ENCODE results near the gene CMSS1.
A peak's percentile ranks its signal among the peaks of the same experiment; 100 is the strongest.

Gene CMSS1

DNA sequence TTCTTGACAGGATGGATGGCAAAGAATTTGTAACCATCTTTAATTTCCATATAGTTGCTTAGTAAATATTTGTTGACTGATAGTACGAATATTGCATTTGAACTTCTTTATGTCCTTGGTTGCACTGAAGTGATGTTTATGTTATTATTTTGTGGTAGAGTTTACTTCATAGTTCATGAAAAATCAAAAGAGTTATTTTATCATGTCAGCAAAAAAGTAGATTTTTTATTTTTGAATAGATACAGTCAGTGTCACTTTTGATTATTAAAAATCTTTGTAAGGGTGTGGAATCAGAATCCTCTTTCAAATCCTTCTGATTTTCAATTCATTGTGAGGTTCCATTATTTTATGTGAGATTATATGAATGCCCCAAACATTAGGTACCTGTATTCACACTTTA lies 261.7 kb downstream of the CMSS1 start:
- Histone ChIP-seq H3K79me2 (ENCODE audit: control insufficient read depth, insufficient read depth, low read length) (no peaks in the 10 kb centered on the region), H3K23ac (ENCODE audit: low read length) (no peak overlapping the region), H3K79me1 (ENCODE audit: low read length) (no peaks in the 10 kb centered on the region), H2BK15ac (replicated peaks; ENCODE audit: low read depth) (no peak overlapping the region), H3K27me3 (ENCODE audit: insufficient read depth, low read length, poor library complexity) (no peaks in the 10 kb centered on the region), H3K18ac (ENCODE audit: low read length) (no peak overlapping the region), H3K4me1 (ENCODE audit: control insufficient read depth, low read depth, low read length) (peaks cover 2% of the 10 kb centered on the region), H3K9ac (ENCODE audit: low read length) (no peak overlapping the region), H3K36me3 (ENCODE audit: control insufficient read depth, insufficient read depth, low read length) (no peaks in the 10 kb centered on the region), H2BK120ac (ENCODE audit: low read depth, low read length) (no peak overlapping the region), H3K4ac (ENCODE audit: low read depth, low read length) (no peak overlapping the region), H4K8ac (ENCODE audit: low read depth, low read length) (no peak overlapping the region), H2BK5ac (ENCODE audit: low read length) (no peak overlapping the region), H3K56ac (ENCODE audit: low read length) (no peak overlapping the region), H4K5ac (ENCODE audit: low read length) (no peak overlapping the region), H2AK5ac (ENCODE audit: low read length) (no peak overlapping the region), H3K27ac (ENCODE audit: low read depth, low read length) (no peak overlapping the region), H3K4me2 (ENCODE audit: low read length) (no peak overlapping the region), H3K4me3 (ENCODE audit: low read length) (no peak overlapping the region)
- WGBS (ENCODE audit: extremely low coverage, insufficient coverage, low lambda C conversion rate): 100% methylated on average over 1 of the region's 1 CpG
- DNase-seq: no peak

GRCh38 chr3:100080573-100080972 lies 262.9 kb downstream of the CMSS1 start:
- Histone ChIP-seq H4K8ac (ENCODE audit: low read depth, low read length) (no peak overlapping the region), H4K5ac (ENCODE audit: low read length) (no peak overlapping the region), H3K27ac (ENCODE audit: low read depth, low read length) (no peak overlapping the region), H3K79me1 (ENCODE audit: low read length) (no peaks in the 10 kb centered on the region), H3K27me3 (ENCODE audit: insufficient read depth, low read length, poor library complexity) (no peaks in the 10 kb centered on the region), H3K4me3 (ENCODE audit: low read length) (no peak overlapping the region), H3K4ac (ENCODE audit: low read depth, low read length) (no peak overlapping the region), H3K4me2 (ENCODE audit: low read length) (no peak overlapping the region), H2AK5ac (ENCODE audit: low read length) (no peak overlapping the region), H2BK120ac (ENCODE audit: low read depth, low read length) (no peak overlapping the region), H3K9ac (ENCODE audit: low read length) (no peak overlapping the region), H3K79me2 (ENCODE audit: control insufficient read depth, insufficient read depth, low read length) (no peaks in the 10 kb centered on the region), H2BK5ac (ENCODE audit: low read length) (no peak overlapping the region), H3K4me1 (ENCODE audit: control insufficient read depth, low read depth, low read length) (peaks cover 2% of the 10 kb centered on the region), H3K36me3 (ENCODE audit: control insufficient read depth, insufficient read depth, low read length) (no peaks in the 10 kb centered on the region), H3K56ac (ENCODE audit: low read length) (no peak overlapping the region), H3K23ac (ENCODE audit: low read length) (no peak overlapping the region), H3K18ac (ENCODE audit: low read length) (no peak overlapping the region), H2BK15ac (replicated peaks; ENCODE audit: low read depth) (peak overlapping the region; percentile 57)
- no CpG with 5 or more reads among the region's 2 CpGs for WGBS (ENCODE audit: extremely low coverage, insufficient coverage, low lambda C conversion rate)
- no peak for DNase-seq

GRCh38 chr3:100081311-100081710 lies 263.6 kb downstream of the CMSS1 start:
- H3K79me2 ChIP-seq (ENCODE audit: control insufficient read depth, insufficient read depth, low read length): no peaks in the 10 kb centered on the region
- no peak overlapping the region for H3K4me2 ChIP-seq (ENCODE audit: low read length)
- H3K27ac ChIP-seq (ENCODE audit: low read depth, low read length): no peak overlapping the region
- H3K27me3 ChIP-seq (ENCODE audit: insufficient read depth, low read length, poor library complexity): no peaks in the 10 kb centered on the region
- DNase-seq: peak; percentile 29
- H3K4me3 ChIP-seq (ENCODE audit: low read length): no peak overlapping the region
- no peak overlapping the region for H2BK5ac ChIP-seq (ENCODE audit: low read length)
- H3K4me1 ChIP-seq (ENCODE audit: control insufficient read depth, low read depth, low read length): peaks cover 2% of the 10 kb centered on the region
- H2BK15ac ChIP-seq (replicated peaks; ENCODE audit: low read depth): no peak overlapping the region
- no peaks in the 10 kb centered on the region for H3K79me1 ChIP-seq (ENCODE audit: low read length)
- H2AK5ac ChIP-seq (ENCODE audit: low read length): no peak overlapping the region
- H3K23ac ChIP-seq (ENCODE audit: low read length): no peak overlapping the region
- WGBS (ENCODE audit: extremely low coverage, insufficient coverage, low lambda C conversion rate): no CpG with 5 or more reads among the region's 1 CpG
- H2BK120ac ChIP-seq (ENCODE audit: low read depth, low read length): no peak overlapping the region
- H3K18ac ChIP-seq (ENCODE audit: low read length): no peak overlapping the region
- H4K5ac ChIP-seq (ENCODE audit: low read length): no peak overlapping the region
- H3K9ac ChIP-seq (ENCODE audit: low read length): no peak overlapping the region
- H3K4ac ChIP-seq (ENCODE audit: low read depth, low read length): no peak overlapping the region
- no peaks in the 10 kb centered on the region for H3K36me3 ChIP-seq (ENCODE audit: control insufficient read depth, insufficient read depth, low read length)
- H4K8ac ChIP-seq (ENCODE audit: low read depth, low read length): no peak overlapping the region
- no peak overlapping the region for H3K56ac ChIP-seq (ENCODE audit: low read length)

DNA sequence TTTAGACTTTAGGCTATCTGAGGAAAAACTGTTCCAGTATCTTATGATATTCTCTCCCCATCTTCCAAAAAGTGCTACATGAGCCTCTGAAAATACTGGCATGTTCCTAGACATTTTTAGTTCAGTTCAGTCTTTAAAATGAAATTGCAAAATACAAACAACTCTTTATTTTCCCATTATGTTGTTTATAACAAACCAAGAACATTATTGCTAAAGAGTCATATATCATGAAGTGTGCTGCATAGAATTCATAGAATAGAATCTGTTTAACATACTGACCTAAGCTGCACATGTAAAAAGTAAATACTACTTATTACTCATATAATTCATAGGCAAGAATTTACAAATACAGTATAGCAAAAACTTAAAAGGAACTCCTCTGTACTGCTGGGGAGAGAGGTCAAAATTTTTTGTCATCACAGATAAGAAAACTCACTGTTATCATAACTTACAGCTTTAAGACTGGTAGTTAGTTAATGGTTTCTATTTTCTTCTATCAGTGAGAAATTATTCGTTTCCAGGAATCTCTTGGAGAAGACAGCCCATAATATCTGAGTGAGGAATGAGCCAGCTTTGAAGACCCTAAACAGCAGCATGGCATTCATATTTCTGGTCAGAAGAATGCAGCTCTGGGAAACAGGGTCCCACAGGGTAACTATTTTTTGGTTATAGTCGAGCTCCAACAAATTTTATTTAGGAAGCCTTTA lies 264.5 kb downstream of the CMSS1 start:
- H3K4me1 ChIP-seq (ENCODE audit: control insufficient read depth, low read depth, low read length): no peaks in the 10 kb centered on the region
- no peaks in the 10 kb centered on the region for H3K36me3 ChIP-seq (ENCODE audit: control insufficient read depth, insufficient read depth, low read length)
- H3K18ac ChIP-seq (ENCODE audit: low read length): no peak overlapping the region
- H3K4me2 ChIP-seq (ENCODE audit: low read length): no peak overlapping the region
- H4K8ac ChIP-seq (ENCODE audit: low read depth, low read length): no peak overlapping the region
- H2AK5ac ChIP-seq (ENCODE audit: low read length): no peak overlapping the region
- no peaks in the 10 kb centered on the region for H3K79me1 ChIP-seq (ENCODE audit: low read length)
- no peak overlapping the region for H2BK5ac ChIP-seq (ENCODE audit: low read length)
- H2BK15ac ChIP-seq (replicated peaks; ENCODE audit: low read depth): no peak overlapping the region
- no peak for DNase-seq
- H3K9ac ChIP-seq (ENCODE audit: low read length): no peak overlapping the region
- no peak overlapping the region for H2BK120ac ChIP-seq (ENCODE audit: low read depth, low read length)
- H3K4me3 ChIP-seq (ENCODE audit: low read length): no peak overlapping the region
- H3K56ac ChIP-seq (ENCODE audit: low read length): no peak overlapping the region
- H3K23ac ChIP-seq (ENCODE audit: low read length): no peak overlapping the region
- H3K4ac ChIP-seq (ENCODE audit: low read depth, low read length): no peak overlapping the region
- no CpG with 5 or more reads among the region's 2 CpGs for WGBS (ENCODE audit: extremely low coverage, insufficient coverage, low lambda C conversion rate)
- H3K27ac ChIP-seq (ENCODE audit: low read depth, low read length): no peak overlapping the region
- H3K79me2 ChIP-seq (ENCODE audit: control insufficient read depth, insufficient read depth, low read length): no peaks in the 10 kb centered on the region
- H3K27me3 ChIP-seq (ENCODE audit: insufficient read depth, low read length, poor library complexity): no peaks in the 10 kb centered on the region
- H4K5ac ChIP-seq (ENCODE audit: low read length): no peak overlapping the region

- no peaks in the 10 kb centered on the region for H3K36me3 ChIP-seq (ENCODE audit: control insufficient read depth, insufficient read depth, low read length)
- H3K79me1 ChIP-seq (ENCODE audit: low read length): no peaks in the 10 kb centered on the region
- WGBS (ENCODE audit: extremely low coverage, insufficient coverage, low lambda C conversion rate): no CpG with 5 or more reads among the region's 1 CpG
- no peak overlapping the region for H3K18ac ChIP-seq (ENCODE audit: low read length)
- no peaks in the 10 kb centered on the region for H3K27me3 ChIP-seq (ENCODE audit: insufficient read depth, low read length, poor library complexity)
- no peak overlapping the region for H3K23ac ChIP-seq (ENCODE audit: low read length)
- no peak overlapping the region for H2BK15ac ChIP-seq (replicated peaks; ENCODE audit: low read depth)
- no peak overlapping the region for H4K5ac ChIP-seq (ENCODE audit: low read length)
- H3K4me2 ChIP-seq (ENCODE audit: low read length): no peak overlapping the region
- H3K4me3 ChIP-seq (ENCODE audit: low read length): no peak overlapping the region
- no peaks in the 10 kb centered on the region for H3K4me1 ChIP-seq (ENCODE audit: control insufficient read depth, low read depth, low read length)
- H2AK5ac ChIP-seq (ENCODE audit: low read length): no peak overlapping the region
- H3K9ac ChIP-seq (ENCODE audit: low read length): no peak overlapping the region
- no peak overlapping the region for H3K4ac ChIP-seq (ENCODE audit: low read depth, low read length)
- no peak for DNase-seq
- no peak overlapping the region for H3K56ac ChIP-seq (ENCODE audit: low read length)
- no peak overlapping the region for H4K8ac ChIP-seq (ENCODE audit: low read depth, low read length)
- H2BK120ac ChIP-seq (ENCODE audit: low read depth, low read length): no peak overlapping the region
- H3K79me2 ChIP-seq (ENCODE audit: control insufficient read depth, insufficient read depth, low read length): no peaks in the 10 kb centered on the region
- H3K27ac ChIP-seq (ENCODE audit: low read depth, low read length): no peak overlapping the region
- no peak overlapping the region for H2BK5ac ChIP-seq (ENCODE audit: low read length)
Observed at GRCh38 chr3:100082714-100083113, 265.1 kb downstream of the CMSS1 start.

DNA sequence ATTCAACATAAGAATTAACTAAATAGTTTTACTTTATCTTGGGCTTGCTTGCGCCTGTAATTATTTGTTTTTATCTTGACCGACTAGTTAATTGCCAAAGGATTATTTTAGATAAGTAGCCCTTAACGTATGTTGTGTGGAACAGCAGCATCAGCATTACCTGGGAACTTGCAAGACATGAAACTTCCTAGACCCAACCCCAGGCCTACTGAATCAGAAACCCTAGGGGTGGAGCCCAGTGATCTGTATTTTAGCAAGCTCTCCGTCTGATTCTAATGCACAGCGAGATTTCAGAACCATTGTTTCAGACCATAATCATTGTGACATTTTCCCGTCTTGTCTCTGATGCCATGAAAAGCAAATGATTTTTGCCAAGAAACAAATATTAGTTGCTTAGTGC lies 265.5 kb downstream of the CMSS1 start:
- H3K23ac ChIP-seq (ENCODE audit: low read length): no peak overlapping the region
- H3K27me3 ChIP-seq (ENCODE audit: insufficient read depth, low read length, poor library complexity): no peaks in the 10 kb centered on the region
- H2BK5ac ChIP-seq (ENCODE audit: low read length): no peak overlapping the region
- no peaks in the 10 kb centered on the region for H3K36me3 ChIP-seq (ENCODE audit: control insufficient read depth, insufficient read depth, low read length)
- no peak overlapping the region for H3K4me2 ChIP-seq (ENCODE audit: low read length)
- WGBS (ENCODE audit: extremely low coverage, insufficient coverage, low lambda C conversion rate): no CpG with 5 or more reads among the region's 6 CpGs
- H3K9ac ChIP-seq (ENCODE audit: low read length): no peak overlapping the region
- no peak overlapping the region for H4K8ac ChIP-seq (ENCODE audit: low read depth, low read length)
- no peak for DNase-seq
- H3K4me1 ChIP-seq (ENCODE audit: control insufficient read depth, low read depth, low read length): no peaks in the 10 kb centered on the region
- no peak overlapping the region for H3K56ac ChIP-seq (ENCODE audit: low read length)
- no peak overlapping the region for H2BK120ac ChIP-seq (ENCODE audit: low read depth, low read length)
- H4K5ac ChIP-seq (ENCODE audit: low read length): no peak overlapping the region
- no peak overlapping the region for H2BK15ac ChIP-seq (replicated peaks; ENCODE audit: low read depth)
- no peak overlapping the region for H2AK5ac ChIP-seq (ENCODE audit: low read length)
- no peak overlapping the region for H3K27ac ChIP-seq (ENCODE audit: low read depth, low read length)
- H3K4ac ChIP-seq (ENCODE audit: low read depth, low read length): no peak overlapping the region
- no peaks in the 10 kb centered on the region for H3K79me1 ChIP-seq (ENCODE audit: low read length)
- no peak overlapping the region for H3K18ac ChIP-seq (ENCODE audit: low read length)
- H3K79me2 ChIP-seq (ENCODE audit: control insufficient read depth, insufficient read depth, low read length): no peaks in the 10 kb centered on the region
- H3K4me3 ChIP-seq (ENCODE audit: low read length): no peak overlapping the region
